HG03039 (cell line): ENCODE measurements around the gene FNDC1.
"Not testable (repeated sequence)": the region's sequence is repeated elsewhere in the genome, so short reads cannot be mapped to it uniquely, and the experiment has no call there.

ENCODE experiments used
- ATAC-seq: cut with Tn5 transposase; IDR thresholded peaks from one replicate; pipeline ENCODE4 v1.9.1; 2021; ENCODE audit warnings: mild to moderate bottlenecking, moderate library complexity; ENCODE audit not compliant: unreplicated experiment

The FNDC1 gene

DNA sequence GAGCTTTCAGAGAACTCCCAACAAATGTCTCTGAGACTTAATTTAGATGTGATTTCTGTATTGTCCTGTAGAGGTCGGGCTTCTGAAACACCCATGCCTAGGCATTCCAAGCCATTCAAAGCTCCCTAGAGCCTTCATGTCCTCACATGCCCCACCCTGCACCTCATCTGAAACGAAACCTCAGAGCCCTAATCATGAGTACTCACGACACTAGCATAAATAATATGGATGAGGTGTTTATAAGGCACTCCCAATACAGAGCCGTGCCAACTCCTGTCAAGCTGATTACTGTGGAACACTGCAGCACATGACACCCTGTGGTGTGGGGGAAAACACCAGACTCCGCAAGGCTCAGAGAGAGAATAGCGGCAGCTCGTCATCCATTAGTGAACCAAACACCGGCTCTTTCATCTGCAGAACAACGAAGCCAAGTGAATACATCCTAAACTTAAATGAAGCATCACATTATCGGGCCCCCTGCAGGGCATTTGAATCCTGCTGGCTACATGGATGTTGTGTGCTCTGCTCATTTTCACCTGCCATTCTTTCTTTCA, 83.8 kb downstream of the FNDC1 start:
- no peak for ATAC-seq

DNA sequence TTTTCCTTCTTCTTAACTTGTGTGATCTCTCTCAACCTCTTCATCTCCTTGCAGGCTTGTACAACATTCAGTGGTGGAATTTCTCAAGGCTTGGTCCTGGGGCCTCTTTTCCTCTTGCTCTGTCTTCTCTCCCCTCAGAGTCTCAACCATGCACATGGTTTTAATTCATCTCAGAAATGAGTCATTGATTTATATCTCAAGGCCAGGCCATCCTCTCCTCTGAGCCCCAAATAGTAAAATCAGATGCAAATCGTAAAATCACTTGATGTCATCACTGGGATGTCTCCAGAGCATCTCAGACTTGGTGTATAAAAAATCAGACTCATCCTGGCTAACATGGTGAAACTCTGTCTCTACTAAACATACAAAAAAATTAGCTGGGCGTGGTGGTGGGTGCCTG, 85.0 kb downstream of the FNDC1 start:
- ATAC-seq = no peak

DNA sequence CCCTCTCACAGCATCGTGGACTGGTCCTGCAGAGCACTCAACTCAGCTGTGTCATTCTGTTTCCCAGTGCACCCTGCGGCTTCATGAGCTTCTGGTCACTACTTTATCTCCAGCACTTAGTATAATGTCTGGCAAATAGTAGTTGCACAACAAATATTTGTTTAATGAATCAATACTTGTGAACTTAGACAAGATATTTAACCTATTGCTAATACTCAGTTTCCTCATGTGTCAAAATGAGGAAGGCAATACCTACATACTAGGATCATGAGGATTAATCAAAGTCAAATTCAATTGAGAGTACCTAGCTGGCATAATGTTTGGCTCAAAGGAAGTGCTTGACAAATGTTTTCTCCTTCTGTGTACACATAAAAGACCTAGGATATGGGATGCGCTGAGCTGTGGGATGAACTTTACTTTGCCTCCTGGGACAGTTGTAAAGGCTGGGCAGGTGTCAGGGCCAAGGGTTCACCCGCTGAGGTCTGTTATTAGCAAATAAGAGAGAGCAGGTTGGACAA, 86.3 kb downstream of the FNDC1 start:
- ATAC-seq = no peak

DNA sequence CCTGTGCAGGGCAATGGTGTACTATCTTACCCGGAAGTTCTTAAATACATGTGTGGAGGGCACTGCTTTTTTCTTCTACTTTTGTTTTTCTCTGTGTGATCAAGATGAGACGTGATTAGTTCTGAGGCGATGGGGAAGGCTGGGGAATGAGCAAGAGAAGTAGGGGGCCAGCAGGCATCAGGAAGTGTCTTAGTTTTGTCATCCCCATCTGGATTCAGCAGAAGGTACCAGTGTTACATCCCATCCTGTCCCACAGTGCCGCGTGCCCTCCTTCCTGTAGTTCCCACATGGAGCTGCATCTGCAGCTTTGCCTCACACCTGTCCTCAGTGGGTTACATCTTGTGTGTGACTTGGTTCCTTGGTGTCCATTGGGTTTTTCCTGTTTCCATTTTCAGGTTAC, 86.9 kb downstream of the FNDC1 start:
- no peak for ATAC-seq

DNA sequence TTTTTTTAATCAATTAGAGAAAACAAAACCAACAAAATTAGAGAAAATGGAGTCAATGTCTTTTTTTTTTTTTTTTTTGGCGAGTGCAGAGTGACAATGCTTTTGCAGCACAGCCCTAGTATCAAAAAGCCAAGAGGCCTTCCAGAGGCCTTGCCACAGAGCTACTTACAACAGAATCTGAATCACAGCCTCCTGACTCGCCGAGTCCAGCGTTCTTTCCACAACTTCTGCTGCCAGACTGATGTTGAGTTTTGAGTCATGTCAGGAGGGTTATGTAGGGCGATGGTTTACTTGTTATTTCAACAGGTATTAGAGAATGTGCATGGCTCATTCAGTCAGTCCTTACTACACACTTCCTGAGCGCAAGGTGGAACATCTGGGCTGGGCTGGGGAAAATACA, 88.6 kb downstream of the FNDC1 start:
- no peak for ATAC-seq

DNA sequence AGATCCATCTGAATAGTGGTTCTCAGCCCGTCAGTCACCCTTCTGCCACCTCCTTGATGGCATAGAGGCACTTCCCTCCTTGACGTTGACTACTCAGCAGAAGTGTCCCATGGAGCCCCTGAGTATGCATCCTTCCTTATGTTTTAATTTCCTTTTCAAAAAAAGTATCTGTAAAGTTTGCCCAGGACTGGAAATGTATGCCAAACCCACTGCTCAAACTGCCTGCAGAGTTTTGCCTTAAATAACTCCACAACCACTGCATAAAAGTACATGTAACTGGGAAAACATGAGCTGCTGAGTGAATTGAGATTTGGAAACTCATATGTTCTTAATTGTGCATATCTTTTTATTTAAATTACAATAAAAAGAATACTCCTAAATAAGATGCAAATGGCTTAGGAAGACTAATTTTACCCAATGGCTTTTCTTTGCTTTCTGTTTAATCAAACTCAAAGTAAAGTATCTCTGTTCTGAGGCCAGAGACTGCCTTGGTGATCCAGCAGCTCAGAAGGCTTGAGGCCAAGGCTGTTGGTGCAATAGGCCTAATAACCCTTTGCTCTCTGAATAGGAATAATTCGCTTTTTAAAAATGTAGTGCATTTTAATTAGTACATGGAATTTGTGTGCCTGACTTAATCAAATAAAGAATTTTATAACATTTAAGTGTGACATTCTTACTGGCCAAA, 90.4 kb downstream of the FNDC1 start:
- ATAC-seq = no peak

DNA sequence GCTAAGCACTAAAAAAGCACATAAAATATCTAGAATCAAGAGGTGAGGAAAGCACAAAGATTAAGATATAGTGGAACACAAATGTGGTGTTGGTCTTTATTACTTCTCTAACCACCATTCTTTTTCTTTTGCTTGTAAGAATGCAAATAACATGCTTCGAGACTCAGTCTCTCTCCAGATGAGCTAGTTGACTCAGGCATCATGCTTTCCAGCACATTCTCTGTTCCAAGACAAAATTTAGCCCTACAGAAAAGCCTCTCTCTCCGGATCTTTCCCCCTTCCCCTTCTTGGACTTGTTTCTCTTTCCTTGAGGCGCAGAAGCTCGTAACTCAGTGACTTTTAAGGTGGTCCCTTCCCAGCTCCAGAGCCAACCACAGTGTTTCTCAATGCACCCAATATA, 91.0 kb downstream of the FNDC1 start:
- ATAC-seq = no peak

DNA sequence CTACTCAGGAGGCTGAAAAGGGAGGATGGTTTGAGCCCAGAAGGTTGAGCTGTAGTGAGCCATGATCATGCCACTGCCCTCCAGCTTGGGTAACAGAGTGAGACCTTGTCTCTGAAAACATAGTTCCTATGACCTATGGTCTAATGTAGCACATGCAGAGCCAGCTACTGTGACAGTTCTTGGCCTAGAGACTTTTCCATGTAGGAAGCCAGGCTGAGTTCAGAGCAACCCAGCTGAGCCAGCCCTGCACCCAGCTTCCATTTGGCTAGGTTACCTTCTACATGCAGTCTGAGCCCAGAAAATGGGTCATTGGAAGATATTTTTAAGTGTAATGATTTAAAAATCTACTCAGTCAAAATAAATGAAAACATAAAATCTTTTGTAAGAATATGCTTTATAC, 92.8 kb downstream of the FNDC1 start:
- no peak for ATAC-seq

DNA sequence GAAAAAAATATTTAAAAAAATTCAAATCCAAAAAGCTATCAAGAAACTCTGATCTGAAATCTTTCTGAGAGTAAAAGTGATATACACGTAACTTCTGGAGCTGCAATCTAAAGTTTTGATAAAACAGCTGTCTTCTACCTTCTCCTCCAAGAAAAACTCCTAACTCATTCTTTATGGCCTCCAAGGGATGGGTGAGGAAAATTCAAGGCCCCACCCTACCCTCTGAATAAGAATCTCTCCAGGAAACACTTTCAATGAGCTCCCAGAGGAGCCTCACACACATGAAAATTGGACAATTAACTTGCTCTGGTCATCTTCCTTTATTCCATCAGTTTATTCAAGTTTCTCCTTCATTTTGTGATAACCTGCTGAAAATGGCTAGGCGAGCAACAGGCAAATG, 93.4 kb downstream of the FNDC1 start:
- ATAC-seq = no peak

DNA sequence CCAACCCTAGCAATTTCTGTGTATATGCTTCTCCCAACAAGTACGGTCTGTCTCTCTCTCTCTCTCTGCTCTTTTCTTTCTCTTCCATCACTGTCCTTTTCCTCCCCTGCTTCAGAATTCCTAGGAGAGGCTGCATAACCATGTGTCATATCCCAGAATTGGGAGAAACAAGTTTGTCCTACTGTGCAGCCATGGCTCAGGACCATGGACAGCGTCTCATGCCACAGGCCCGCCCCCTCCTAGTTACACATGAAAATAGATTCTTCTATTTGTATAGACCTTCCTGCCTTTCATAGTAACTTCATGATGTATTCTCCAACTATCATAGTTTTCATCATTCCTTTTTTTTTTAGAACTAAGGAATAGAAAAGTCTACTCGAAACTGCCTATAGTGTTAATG, 98.0 kb downstream of the FNDC1 start:
- ATAC-seq = no peak

DNA sequence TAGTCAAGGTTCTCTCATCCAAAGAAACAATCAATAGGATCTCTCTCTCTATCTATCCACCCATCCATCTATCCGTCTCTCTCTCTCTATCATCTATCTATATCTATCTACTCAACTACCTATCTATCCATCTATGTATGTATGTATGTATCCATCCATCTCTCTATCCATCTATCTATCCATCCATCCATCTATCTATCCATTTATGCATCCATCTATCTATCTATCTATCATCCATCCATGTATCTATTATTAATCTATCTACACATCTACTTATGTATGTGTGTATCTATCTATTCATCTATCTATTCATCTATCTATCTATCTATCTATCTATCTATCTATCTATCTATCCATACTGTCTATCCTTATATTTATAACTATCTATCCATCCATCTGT, 99.3 kb downstream of the FNDC1 start:
- no peak for ATAC-seq

DNA sequence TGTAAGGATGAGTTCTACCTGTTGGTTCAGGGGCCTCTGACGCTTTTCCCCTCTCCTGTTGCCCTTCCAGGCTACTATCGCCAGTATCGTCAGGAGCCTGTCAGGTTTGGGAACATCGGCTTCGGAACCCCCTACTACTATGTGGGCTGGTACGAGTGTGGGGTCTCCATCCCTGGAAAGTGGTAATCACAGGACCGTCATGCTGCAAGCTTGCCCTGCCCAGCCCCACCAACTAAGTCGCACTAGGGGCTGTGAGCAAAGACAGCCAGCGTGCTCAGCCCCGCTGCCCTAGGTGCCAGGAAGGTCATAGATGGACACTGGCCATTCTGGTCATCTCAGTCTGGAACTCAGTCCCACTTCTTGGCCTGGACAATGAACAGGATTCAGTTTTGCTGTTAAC, 102.1 kb downstream of the FNDC1 start:
- no peak for ATAC-seq

DNA sequence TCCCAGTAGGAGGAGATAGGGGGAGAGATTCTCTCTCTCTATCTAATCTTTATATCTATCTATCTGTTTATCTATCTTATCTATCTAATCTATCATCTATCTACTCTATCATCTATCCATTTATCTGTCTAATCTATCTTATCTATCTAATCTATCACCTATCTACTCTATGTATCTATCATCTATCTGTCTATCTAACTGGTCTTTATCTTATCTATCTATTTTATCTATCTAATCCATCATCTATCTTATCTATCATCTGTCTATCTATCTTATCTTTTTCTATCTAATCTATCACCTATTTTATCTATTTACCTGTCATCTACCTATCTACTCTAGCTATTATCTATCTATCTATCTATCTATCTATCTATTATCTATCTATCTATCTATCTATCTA, 109.4 kb downstream of the FNDC1 start:
- ATAC-seq = no peak

DNA sequence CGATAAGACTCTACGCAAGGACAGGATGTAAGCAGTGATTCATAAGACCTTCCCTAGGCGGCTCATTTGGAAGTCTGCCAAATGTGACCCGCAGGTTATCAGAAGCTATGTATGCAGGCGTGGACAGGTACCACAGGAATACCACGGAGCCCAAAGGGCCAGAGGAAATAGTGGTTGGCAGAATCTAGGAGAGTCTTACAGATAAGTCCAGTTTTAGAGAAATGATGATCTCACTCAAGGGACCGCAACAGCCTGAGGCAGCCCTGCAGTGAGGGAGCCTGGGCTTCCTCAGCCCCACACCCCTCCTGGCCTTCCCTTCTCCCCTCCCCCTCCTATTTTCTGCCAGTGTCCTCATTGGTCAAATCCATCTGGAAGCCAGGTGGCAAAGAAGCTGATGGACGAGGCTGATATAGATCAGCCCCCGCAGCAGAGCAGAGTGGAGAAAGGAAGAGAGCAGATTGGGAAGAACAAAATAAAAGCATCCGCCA, 110.6 kb downstream of the FNDC1 start:
- ATAC-seq = no peak

DNA sequence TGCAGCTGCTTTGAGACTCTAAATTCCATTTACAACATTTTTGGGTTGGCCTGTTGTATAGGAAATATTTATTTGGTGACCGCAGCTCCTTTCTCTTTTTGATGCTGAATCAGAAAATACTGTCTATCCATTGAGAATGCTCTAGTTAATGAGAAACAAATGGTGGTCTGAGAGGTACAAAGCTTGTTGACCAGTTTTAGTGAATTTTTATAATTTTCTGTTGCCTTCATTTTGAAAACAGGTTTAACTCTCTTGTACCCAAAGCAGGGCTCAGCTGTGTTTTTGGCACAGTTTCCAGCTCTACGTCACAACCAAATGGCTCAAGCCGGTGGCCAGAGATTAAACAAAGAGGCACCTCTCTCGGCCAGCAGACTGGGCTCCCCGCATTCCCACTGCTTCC, 113.2 kb downstream of the FNDC1 start:
- no peak for ATAC-seq

DNA sequence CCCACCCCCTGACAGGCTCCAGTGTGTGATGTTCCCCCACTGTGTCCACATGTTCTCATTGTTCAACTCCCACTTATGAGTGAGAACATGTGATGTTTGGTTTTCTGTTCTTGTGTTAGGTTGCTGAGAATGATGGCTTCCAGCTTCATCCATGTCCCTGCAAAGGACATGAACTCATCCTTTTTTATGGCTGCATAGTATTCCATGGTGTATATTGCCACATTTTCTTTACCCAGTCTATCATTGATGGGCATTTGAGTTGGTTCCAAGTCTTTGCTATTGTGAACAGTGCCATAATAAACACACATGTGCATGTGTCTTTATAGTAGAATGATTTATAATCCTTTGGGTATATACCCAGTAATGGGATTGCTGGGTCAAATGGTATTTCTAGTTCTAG, 115.5 kb downstream of the FNDC1 start:
- not testable (repeated sequence) for ATAC-seq

DNA sequence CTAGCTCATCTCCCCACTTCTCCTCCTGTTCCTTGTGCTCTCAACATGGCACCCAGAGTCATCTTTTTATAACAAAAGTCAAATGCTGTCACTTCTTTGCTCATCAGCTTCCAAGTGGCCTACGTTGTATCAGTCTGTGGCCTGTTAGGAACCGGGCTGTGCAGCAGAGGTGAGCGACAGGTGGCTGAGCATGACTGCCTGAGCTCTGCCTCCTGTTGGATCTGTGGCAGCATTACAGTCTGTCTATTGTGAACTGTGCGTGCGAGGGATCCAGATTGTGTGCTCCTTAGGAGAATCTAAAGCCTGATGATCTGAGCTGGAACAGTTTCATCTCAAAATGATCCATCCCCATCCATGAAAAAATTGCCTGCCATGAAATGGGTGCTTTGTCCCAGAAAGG, 129.6 kb downstream of the FNDC1 start:
- ATAC-seq = no peak

DNA sequence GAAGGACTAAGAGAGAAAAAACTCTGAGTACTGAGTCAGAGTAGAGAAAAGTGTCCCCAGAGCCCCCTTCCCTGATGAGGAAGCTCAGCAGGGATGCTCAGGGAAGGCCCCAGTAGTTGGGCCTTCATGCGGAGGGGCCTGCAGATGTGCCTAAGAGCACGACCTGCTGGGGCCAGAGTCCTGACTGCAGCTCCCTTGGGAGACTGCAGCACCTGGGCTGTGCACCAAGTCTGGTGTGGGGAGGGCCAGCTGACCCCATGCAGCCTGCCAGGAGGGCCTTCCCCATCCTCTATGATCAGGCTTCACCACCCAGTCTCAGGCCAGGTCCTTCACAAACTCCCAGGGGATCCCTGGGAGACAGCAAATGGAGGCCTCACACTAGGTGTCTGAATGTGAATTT, 130.4 kb downstream of the FNDC1 start:
- ATAC-seq = no peak

DNA sequence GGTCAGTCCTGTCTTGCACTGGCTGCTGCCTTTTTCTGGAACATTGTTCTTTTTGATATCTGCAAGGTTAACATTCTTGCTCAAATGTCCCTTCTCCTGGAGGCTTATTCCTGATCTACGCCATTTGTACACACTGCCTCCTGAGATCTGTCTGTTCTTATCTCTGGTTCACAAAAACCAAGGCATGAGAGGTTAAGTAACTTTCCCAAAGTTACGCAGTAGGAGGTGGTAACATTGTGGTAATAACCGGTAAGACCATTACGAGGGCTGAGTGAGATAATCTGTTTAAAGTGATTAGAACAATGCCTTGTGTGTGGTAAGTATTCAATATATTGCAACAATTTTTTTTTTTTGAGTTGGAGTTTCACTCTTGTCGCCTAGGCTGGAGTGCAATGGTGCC, 132.1 kb downstream of the FNDC1 start:
- ATAC-seq = no peak

DNA sequence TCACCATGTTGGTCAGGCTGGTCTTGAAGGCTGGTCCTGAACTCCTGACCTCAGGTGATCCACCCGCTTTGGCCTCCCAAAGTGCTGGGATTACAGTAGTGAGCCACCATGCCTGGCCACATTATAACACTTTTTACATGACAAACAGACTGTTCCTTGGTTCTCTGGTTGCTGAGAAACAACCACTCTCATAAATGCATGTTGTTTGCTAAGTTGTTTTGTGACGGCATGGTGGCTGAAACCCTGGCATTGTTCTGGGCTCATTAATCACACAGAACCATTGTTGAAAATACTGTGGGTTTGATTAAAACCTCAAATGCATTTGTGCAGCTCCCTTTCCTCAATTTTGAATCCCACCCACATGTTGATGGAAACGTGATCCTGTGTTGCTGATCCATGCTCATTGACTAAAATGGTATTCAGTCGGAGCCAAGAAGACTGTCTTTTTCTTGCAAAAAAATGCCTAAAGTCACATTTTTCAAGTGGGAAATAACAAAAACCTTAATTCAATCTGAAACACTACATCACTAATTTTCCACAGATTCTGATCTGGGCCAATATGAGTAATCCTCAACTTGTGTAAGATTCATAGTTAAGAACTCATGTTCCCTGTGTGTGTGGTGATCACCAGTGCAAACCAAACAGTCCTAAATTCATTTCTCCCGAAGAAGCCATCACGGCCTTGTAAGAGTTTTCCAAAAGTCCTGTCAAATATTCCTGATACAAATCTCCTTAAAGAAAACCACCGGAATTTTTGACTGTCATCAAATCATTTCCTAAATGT, 132.8 kb downstream of the FNDC1 start:
- no peak for ATAC-seq

DNA sequence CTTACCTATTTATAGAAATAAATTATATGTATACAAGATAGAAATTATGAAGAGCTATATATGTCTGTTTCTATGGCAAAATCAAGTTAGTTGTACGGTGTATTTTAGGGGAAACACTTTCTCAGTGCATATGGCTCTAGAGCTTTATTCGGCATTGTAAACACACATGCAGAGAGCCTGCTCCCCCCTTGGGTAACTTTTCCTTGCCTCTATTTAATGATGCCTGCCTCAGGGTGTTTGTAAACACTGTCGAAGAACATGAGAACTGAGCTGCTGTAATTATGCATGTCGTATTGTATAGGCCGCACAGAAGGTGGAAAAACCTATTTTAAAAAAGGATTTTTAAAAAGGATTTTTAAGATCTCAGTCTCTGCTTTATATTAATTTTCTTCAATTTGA, 133.4 kb downstream of the FNDC1 start:
- ATAC-seq = no peak

DNA sequence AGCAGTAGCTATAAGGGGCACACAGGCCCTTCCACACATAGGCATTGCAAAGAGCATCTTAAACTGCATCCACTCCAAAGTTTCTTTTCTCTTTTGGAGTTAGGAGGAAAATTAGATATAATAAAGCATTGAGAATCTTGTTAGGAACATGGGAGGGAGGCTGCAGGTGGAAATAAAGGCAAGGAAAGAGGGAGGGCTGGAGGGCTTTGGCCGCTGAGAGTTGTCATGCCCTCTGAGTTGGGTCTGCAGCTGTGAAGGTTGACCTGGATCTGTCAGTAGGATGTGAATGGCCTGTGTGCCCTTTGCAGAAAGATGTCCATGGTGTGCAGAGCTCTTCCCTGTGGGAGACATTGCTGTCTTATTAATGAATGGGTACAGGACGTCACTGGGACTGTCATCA, 134.0 kb downstream of the FNDC1 start:
- ATAC-seq = no peak
